HG03039 (cell line): ENCODE results near the gene KIAA0930.
"Not testable (repeated sequence)": the region's sequence is repeated elsewhere in the genome, so short reads cannot be mapped to it uniquely, and the experiment has no call there.

ENCODE experiments used
- ATAC-seq: cut with Tn5 transposase; IDR thresholded peaks from one replicate; pipeline ENCODE4 v1.9.1; 2021; ENCODE audit warnings: mild to moderate bottlenecking, moderate library complexity; ENCODE audit not compliant: unreplicated experiment

The KIAA0930 gene

GRCh38 chr22:45263463-45264269 is 23.0 kb upstream of the KIAA0930 start:
- peak; percentile 46 for ATAC-seq

GRCh38 chr22:45262931-45263462 is 22.3 kb upstream of the KIAA0930 start:
- peak; percentile 21 for ATAC-seq

GRCh38 chr22:45262195-45262930 is 21.7 kb upstream of the KIAA0930 start:
- ATAC-seq = no peak

- ATAC-seq = no peak
These were observed 20.9 kb upstream of the KIAA0930 start for GRCh38 chr22:45261407-45262088.

- not testable (repeated sequence) for ATAC-seq
These were observed 19.7 kb upstream of the KIAA0930 start for GRCh38 chr22:45260395-45260759.

- ATAC-seq = no peak
These were observed 19.2 kb upstream of the KIAA0930 start for GRCh38 chr22:45259754-45260394.

- not testable (repeated sequence) for ATAC-seq
These were observed 17.2 kb upstream of the KIAA0930 start for GRCh38 chr22:45257941-45258340.

GRCh38 chr22:45254789-45255278 is 14.1 kb upstream of the KIAA0930 start:
- ATAC-seq = no peak

GRCh38 chr22:45254388-45254787 is 13.7 kb upstream of the KIAA0930 start:
- ATAC-seq = no peak

- ATAC-seq = no peak
These were observed 12.4 kb upstream of the KIAA0930 start for GRCh38 chr22:45253039-45253641.

GRCh38 chr22:45251825-45252224 is 11.1 kb upstream of the KIAA0930 start:
- ATAC-seq = no peak

GRCh38 chr22:45248832-45249561 is 8.3 kb upstream of the KIAA0930 start:
- ATAC-seq = no peak

- ATAC-seq = no peak
These were observed 5.6 kb upstream of the KIAA0930 start for GRCh38 chr22:45246060-45246985.

- no peak for ATAC-seq
These were observed 4.2 kb upstream of the KIAA0930 start for GRCh38 chr22:45244916-45245315.

- ATAC-seq = no peak
These were observed 2.1 kb upstream of the KIAA0930 start for GRCh38 chr22:45242778-45243191.

GRCh38 chr22:45240104-45240809 is 437 bp downstream of the KIAA0930 start:
- peak; percentile 3 for ATAC-seq

- no peak for ATAC-seq
These were observed 1.0 kb downstream of the KIAA0930 start for GRCh38 chr22:45239681-45240051.
